GM21825 (cell line): Measurements from ENCODE around the gene IMMP2L.
"Not testable (repeated sequence)": the region's sequence is repeated elsewhere in the genome, so short reads cannot be mapped to it uniquely, and the experiment has no call there.

Source experiments
- ATAC-seq: cut with Tn5 transposase; IDR thresholded peaks from one replicate; pipeline ENCODE4 v1.9.1; 2021; ENCODE audit warnings: mild to moderate bottlenecking, moderate library complexity; ENCODE audit not compliant: unreplicated experiment

The IMMP2L gene

GRCh38 chr7:110704225-110704624 lies 858.1 kb downstream of the IMMP2L start:
- ATAC-seq: no peak

- ATAC-seq: no peak
Observed at GRCh38 chr7:110698576-110698975, 863.7 kb downstream of the IMMP2L start.

DNA sequence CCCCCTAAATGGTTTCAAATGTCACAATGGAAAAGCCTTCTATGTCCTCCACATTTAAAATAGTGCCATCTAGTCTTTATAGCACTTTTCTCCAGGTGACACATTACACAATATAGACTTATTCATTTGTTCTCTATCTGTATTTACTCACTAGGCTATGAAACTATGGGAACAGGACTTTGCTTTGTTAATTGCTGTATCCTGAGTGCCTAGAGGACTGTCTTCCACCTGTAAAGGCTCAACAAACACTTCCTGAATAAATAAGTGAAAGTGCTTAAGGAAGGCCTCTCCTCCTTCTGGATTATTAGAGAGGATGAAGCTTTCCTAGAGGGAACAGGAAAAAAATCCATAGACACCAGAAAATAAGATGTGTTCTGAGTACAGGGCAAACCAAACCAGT lies 868.9 kb downstream of the IMMP2L start:
- ATAC-seq: no peak

DNA sequence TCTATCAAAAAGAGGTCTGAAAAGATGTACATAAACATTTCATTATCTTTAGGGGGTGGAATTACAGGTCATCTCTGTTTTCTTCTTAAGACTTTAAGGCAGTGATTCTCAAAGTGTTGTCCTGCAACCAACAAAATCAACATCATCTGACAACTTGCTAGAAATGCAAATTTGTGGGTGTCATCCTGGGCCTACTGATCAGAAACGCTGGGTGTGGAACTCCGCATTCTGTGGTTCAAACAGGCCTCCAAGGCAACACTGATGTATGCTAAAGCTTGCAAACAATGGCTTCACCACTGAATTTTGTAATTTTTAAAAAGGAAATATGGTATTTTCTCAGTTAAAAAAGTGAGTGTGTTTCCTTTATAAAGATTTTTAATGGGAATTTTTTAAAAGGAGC lies 873.4 kb downstream of the IMMP2L start:
- no peak for ATAC-seq

- no peak for ATAC-seq
Observed at GRCh38 chr7:110685899-110686298, 876.4 kb downstream of the IMMP2L start.

- no peak for ATAC-seq
Observed at GRCh38 chr7:110681941-110682340, 880.4 kb downstream of the IMMP2L start.

GRCh38 chr7:110677405-110677804 lies 884.9 kb downstream of the IMMP2L start:
- ATAC-seq: no peak

DNA sequence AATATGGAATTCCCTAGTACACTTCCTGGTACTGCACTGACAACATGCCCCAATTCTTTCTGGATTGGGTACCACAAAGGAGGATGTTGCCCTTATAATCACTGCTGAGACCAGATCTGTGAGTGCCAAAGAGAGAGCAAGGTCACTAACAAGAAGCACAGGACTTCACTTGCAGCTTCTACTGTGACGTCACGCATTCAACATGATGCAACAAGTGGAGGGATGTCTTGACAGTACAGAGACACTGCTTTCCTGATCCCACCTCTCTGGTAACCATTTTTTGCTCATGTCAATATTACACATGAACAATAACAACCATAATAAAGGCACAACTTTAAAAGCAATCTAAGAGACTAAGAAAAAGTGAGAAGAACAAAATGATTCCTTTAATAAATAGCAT lies 885.5 kb downstream of the IMMP2L start:
- no peak for ATAC-seq

DNA sequence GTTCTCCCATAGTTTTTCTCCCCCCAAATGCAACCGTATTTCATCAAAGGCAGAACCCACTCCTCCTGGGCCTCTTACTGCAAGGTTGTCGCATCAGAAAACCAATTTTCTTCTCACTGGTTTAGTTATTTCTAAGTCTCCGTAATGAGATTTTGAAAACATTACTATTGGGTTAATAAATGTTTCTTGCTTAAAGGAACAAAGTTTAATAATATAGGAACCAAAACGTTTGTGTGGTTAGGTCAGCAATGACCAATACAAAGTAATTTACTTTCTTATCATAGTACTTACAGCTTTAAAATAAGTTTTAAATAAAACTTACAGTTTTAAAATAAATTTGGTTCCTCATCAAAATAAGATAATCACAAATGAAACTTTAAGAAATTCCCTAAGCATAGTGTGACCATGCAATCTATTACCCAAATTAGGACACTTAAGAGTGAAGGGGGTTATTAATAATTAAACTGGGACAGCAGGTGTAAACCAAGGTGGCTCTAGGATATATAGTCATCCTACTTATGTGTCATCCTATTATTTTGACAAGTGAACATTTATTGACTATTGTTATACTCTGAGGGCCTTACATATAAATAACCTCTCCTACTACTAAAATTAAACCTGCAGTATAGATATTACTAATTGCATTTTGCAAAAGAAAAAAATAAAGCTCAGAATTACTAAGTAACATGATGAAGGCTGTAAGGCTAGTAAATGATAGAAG lies 886.7 kb downstream of the IMMP2L start:
- no peak for ATAC-seq

- no peak for ATAC-seq
Observed at GRCh38 chr7:110673148-110673547, 889.1 kb downstream of the IMMP2L start.

DNA sequence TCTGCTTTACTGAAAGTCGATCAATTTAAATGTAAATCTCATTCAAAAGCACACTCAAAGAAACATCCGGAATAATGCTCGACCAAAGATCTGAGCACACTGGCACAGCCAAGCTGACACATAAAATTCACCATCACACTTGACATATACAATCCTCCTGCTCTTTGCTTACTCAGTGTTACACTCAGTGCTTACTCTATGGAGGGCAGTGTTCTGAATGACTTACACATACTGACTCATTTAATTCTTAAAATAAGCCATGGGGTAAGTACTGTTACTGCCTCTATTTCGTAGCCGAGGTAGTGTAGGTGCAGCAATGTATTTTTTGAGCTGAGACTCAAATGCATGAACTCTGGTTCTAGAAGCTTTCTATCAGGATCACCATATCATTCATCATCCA lies 892.9 kb downstream of the IMMP2L start:
- ATAC-seq: no peak

DNA sequence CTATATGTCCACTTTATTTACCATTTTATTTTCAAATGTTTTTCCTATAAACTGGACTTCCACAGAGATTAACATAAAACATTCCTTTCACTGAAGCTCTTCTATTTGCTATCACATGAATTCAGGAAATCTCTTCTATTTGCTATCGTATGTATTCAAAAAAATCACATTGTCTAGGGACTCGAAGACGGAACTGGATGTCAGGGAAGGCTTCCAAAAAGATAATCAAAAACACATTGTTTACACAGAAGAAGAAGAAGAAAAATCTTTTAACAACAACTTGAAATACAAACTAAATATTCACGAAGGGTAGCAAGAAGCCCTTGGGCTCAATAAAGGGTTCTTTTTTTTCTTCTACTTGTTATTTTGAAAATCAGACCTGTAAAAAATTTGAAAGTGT lies 897.5 kb downstream of the IMMP2L start:
- ATAC-seq: no peak

DNA sequence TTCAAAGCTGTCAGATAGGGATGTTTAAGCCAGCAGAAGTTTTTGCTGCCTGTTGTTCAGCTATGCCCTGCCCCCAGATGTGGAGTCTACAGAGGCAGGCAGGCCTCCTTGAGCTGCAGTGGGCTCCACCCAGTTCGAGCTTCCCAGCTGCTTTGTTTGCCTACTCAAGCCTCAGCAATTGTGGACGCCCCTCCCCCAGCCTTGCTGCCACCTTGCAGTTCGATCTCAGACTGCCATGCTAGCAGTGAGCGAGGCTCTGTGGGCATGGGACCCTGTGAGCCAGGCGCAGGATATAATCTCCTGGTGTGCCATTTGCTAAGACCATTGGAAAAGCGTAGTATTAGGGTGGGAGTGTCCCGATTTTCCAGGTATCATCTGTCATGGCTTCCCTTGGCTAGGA lies 901.7 kb downstream of the IMMP2L start:
- ATAC-seq: not testable (repeated sequence)

DNA sequence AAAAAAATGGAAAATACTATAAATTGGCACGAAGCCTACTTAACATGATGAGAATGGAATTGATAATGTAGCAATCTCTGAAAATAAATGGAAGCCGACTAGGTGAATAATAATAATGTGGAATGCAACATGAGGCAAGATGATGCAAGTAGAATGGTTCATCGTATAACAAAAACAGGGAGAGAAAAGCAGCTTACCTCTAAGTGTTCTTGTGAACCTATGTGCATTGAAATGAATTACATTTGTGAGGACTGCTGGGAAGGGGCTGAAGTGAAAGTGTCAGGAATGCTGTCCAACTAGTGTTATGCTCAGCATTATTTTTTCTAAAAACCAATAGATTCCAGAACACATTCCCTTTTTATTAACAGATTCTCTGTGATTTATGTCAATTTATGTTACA lies 912.0 kb downstream of the IMMP2L start:
- no peak for ATAC-seq

GRCh38 chr7:110647266-110647665 lies 915.0 kb downstream of the IMMP2L start:
- no peak for ATAC-seq

DNA sequence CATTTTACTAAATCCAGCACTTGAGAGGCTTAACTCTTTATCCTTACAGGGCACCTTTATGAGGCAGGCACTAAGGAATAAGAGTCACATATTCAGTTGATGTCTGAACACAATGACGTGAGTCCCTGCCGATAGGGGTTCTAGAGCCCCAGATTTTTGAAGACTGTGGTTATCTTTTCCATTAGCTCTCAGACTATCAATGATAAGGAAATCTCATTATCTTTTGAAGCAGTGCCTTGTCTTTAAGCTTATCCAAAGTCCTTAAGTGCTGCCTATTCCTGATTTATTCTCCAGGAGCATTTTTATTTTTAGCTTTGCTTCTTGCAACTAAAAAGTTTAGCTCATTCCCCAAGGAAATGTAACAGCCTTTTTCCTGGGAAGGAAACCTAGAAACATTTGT lies 915.5 kb downstream of the IMMP2L start:
- no peak for ATAC-seq

DNA sequence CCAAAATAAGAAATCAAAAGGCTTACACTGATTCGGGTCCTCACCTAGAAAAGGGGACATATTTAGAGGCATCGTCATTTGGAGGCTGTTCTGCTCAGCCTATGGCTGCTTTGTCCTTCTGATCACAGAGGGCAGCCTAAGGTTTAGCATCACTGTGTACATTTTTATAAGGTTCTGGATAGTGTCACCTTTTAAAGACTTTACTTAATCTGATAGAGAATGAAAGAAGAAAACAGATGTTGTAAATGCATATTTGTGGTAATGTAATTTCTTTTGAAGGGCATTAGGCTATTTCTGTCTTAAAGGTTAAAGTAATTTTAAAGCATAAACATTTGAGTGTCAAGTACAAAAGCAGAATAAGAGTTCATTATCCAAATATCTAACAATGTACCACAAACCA lies 916.7 kb downstream of the IMMP2L start:
- ATAC-seq: no peak

- ATAC-seq: no peak
Observed at GRCh38 chr7:110645060-110645459, 917.2 kb downstream of the IMMP2L start.

DNA sequence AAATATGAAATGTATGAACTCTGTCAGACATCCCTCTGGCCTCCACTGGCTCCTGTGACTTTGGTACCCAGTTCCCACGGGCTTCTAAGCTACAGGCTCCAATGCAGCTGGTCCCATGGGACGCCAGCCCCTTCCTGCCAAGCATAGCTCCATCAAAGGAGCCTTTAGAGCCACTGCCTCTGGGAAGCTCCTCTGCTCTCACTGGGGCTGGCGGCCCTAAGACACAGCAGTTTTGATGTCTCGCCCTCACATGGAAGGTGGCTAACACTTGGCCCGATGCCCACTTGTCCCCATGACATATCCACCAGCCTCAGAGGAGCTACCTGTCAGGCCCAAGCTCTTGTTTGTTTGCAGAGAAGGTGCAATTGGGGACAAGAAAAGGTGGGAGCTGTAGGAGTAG lies 925.0 kb downstream of the IMMP2L start:
- ATAC-seq: no peak

DNA sequence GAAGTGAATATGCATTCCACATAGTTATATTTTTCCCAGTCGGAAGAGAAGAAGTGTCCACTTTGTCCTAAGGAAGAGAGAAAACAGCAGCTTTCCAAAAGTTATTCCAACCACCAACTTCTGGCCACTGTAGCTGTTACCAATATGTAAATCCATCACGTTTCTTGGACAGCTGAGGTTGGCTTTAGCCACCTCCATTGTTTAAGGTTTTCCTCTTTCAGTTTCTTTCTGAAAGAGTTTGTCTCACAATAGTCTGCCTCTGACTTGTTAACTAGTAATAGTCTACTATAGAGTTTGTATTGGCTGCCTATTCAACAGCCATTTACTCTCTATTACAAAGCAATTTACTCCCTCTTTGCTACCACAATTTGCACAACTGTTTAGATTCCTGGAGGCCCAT lies 929.0 kb downstream of the IMMP2L start:
- no peak for ATAC-seq

DNA sequence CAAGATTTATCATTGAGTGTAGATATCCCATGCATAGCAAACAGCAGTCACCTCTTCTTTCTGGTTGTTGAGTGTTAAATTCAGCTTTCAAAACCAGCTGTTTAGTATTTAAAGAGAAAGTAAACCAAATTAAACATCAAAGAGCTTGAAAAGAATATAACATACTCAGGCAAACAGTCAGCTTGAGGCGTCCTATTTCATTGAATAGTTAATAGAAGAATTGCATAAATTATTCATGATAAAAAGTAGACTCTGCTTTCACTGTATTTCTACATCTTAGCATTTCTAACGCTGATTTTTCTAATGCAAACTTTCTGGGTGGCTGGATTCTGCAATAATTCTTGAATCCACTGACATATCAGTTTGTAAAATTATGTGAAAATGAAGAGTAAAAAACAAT lies 935.9 kb downstream of the IMMP2L start:
- no peak for ATAC-seq

- ATAC-seq: no peak
Observed at GRCh38 chr7:110625294-110625693, 937.0 kb downstream of the IMMP2L start.

DNA sequence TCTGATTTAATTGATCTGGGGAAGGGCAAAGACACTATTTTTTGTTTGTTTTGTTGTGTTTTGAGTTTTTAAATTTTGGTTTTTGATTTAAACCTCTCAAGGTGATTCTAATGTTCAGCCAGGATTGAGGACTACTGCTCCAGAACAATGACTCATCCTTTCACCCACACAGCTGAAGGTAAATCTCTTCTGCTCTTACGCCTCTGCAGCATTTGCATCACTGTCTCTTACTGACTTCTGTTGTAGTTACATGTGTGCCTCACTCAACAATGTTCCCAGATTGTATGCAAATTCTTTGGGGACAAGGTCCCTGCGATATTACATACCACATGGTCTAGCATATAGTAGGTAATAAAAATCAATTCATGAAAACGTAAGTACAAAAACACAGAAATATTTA lies 938.9 kb downstream of the IMMP2L start:
- ATAC-seq: no peak
